ENCODE data around the gene DLD. TPM values are rescaled to one million over a fixed set of nuclear protein-coding genes. Genes with fewer than 3 reads are reported as not detected.

The DLD gene
- total RNA-seq, 4 donors from 2014 or later = 79.3 to 246 (median 148) TPM

DNA sequence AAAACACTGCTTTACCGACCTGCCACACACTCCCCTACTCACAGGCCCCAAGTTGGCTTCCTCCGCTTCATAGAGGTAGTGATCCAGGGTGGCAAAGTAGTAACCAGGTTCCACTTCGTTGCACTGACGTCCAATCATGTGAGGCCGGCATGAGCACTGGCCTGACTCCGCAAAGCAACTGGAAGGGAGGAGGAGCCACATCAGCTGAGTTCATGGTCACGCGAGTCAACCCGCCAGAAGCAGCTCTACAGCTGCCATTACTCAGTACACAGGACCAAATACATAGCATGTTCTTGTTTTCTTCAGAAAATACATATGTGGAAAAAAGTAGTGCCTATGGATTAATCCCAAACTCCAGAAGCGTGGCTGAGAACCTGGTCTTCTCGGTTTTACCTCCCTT, 73.5 kb downstream of the DLD start:
- Histone ChIP-seq H3K9me3 (no peaks in the 10 kb centered on the region), H3K27ac (peak overlapping the region in 3 of 4 donors; percentile 22 to 39 (median 37)), H3K27me3 (no peaks in the 10 kb centered on the region), H3K4me3 (no peak overlapping the region), H3K4me1 (peaks cover 1 to 47% (median 20%) of the 10 kb centered on the region in 3 donors), H3K36me3 (peaks cover 0 to 65% of the 10 kb centered on the region in 2 donors)
- WGBS, 2 donors (ENCODE audit: low coverage in 1 of 2) = 95 to 100% methylated on average over 1 to 7 of the region's 11 CpGs
- ATAC-seq = no peak
- TF ChIP-seq, protein P1, sequence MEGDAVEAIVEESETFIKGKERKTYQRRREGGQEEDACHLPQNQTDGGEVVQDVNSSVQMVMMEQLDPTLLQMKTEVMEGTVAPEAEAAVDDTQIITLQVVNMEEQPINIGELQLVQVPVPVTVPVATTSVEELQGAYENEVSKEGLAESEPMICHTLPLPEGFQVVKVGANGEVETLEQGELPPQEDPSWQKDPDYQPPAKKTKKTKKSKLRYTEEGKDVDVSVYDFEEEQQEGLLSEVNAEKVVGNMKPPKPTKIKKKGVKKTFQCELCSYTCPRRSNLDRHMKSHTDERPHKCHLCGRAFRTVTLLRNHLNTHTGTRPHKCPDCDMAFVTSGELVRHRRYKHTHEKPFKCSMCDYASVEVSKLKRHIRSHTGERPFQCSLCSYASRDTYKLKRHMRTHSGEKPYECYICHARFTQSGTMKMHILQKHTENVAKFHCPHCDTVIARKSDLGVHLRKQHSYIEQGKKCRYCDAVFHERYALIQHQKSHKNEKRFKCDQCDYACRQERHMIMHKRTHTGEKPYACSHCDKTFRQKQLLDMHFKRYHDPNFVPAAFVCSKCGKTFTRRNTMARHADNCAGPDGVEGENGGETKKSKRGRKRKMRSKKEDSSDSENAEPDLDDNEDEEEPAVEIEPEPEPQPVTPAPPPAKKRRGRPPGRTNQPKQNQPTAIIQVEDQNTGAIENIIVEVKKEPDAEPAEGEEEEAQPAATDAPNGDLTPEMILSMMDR (IDR thresholded peaks at IDR 0.05) = no peak
- no peak for TF ChIP-seq POLR2AphosphoS5 (IDR thresholded peaks at IDR 0.05)
- no peak for TF ChIP-seq POLR2A (IDR thresholded peaks at IDR 0.05)
- TF ChIP-seq EP300 (IDR thresholded peaks at IDR 0.05) = no peak

- Histone ChIP-seq H3K27me3 (no peaks in the 10 kb centered on the region), H3K4me3 (no peak overlapping the region), H3K36me3 (peaks cover 0 to 51% of the 10 kb centered on the region in 2 donors), H3K9me3 (no peaks in the 10 kb centered on the region), H3K27ac (peak overlapping the region in 3 of 4 donors; percentile 39 to 82 (median 66)), H3K4me1 (peaks cover 8 to 47% (median 12%) of the 10 kb centered on the region in 3 donors)
- 43 to 100% methylated on average over 1 to 3 of the region's 4 CpGs for WGBS, 2 donors (ENCODE audit: low coverage in 1 of 2)
- peak; percentile 8 for ATAC-seq
- TF ChIP-seq POLR2A (IDR thresholded peaks at IDR 0.05) (no peak), EP300 (IDR thresholded peaks at IDR 0.05) (no peak)
Observed at GRCh38 chr7:107966711-107967110, 75.7 kb downstream of the DLD start.

DNA sequence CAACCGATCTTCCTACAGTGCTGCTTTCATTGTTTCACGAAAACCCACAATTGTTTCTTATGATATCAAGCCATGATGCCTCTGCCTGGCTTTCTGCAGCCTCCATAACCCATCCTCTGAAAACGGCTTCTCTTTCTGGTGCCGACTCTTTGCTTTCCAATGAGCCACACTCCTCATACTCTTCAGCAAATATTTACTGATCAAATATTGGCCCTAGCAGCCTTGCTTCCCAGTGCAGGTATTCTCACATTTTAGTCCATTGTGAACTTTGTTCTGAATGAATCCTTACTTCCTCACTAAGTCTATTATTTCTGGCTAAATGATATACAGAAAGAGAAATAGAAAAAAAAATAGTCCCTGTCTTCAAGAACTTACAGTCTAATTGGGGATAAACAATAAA, 76.4 kb downstream of the DLD start:
- Histone ChIP-seq H3K4me3 (no peak overlapping the region), H3K27me3 (no peaks in the 10 kb centered on the region), H3K36me3 (peaks cover 0 to 45% of the 10 kb centered on the region in 2 donors), H3K9me3 (no peaks in the 10 kb centered on the region), H3K27ac (peak overlapping the region in 3 of 4 donors; percentile 39 to 82 (median 66)), H3K4me1 (peaks cover 8 to 47% (median 11%) of the 10 kb centered on the region in 3 donors)
- 86 to 88% methylated on average over 2 to 4 of the region's 4 CpGs for WGBS, 2 donors (ENCODE audit: low coverage in 1 of 2)
- no peak for ATAC-seq
- no peak for TF ChIP-seq POLR2A (IDR thresholded peaks at IDR 0.05)
- no peak for TF ChIP-seq POLR2AphosphoS5 (IDR thresholded peaks at IDR 0.05)
- TF ChIP-seq, protein P1 (IDR thresholded peaks at IDR 0.05) = no peak
- TF ChIP-seq EP300 (IDR thresholded peaks at IDR 0.05) = no peak

GRCh38 chr7:107968449-107968848, 77.5 kb downstream of the DLD start:
- peaks cover 13 to 58% (median 16%) of the 10 kb centered on the region in 3 donors for H3K4me1 ChIP-seq
- no peak overlapping the region for H3K4me3 ChIP-seq
- peaks cover 0 to 45% of the 10 kb centered on the region in 2 donors for H3K36me3 ChIP-seq
- ATAC-seq = no peak
- H3K27ac ChIP-seq = peak overlapping the region in 3 of 4 donors; percentile 9 to 82 (median 21)
- no peaks in the 10 kb centered on the region for H3K9me3 ChIP-seq
- WGBS, 2 donors (ENCODE audit: low coverage in 1 of 2) = 76 to 83% methylated on average over 3 of the region's 3 CpGs
- H3K27me3 ChIP-seq = no peaks in the 10 kb centered on the region
- TF ChIP-seq, protein P1 (IDR thresholded peaks at IDR 0.05) = no peak
- TF ChIP-seq POLR2A (IDR thresholded peaks at IDR 0.05) = no peak
- TF ChIP-seq EP300 (IDR thresholded peaks at IDR 0.05) = no peak
- no peak for TF ChIP-seq POLR2AphosphoS5 (IDR thresholded peaks at IDR 0.05)

GRCh38 chr7:107969856-107970255, 78.9 kb downstream of the DLD start:
- TF ChIP-seq EP300 (IDR thresholded peaks at IDR 0.05) (no peak), POLR2AphosphoS5 (IDR thresholded peaks at IDR 0.05) (no peak), POLR2A (IDR thresholded peaks at IDR 0.05) (no peak)
- TF ChIP-seq, protein P1 (IDR thresholded peaks at IDR 0.05) = no peak
- WGBS, 2 donors (ENCODE audit: low coverage in 1 of 2) = 41 to 45% methylated on average over 6 of the region's 6 CpGs
- Histone ChIP-seq H3K9me3 (no peaks in the 10 kb centered on the region), H3K36me3 (peaks cover 0 to 43% of the 10 kb centered on the region in 2 donors), H3K27me3 (no peaks in the 10 kb centered on the region), H3K27ac (peak overlapping the region in 3 of 4 donors; percentile 30 to 82 (median 80)), H3K4me1 (peaks cover 16 to 64% (median 17%) of the 10 kb centered on the region in 3 donors), H3K4me3 (no peak overlapping the region)
- ATAC-seq = no peak

Other genes starting within 250 kb of the DLD start
- gene SLC26A4, start 230.4 kb upstream of the DLD start, total RNA-seq = 1 to 10 TPM in 2 of 4 donors, under 1 TPM in 2; 0.42 to 6.1 (median 1.4) TPM
- gene CBLL1, start 147.0 kb upstream of the DLD start, total RNA-seq = 10 to 100 TPM; 42.8 to 65.8 (median 53.8) TPM
- 10 to 100 TPM in 2 of 4 donors, 1 to 10 TPM in 1, under 1 TPM in 1; 0.81 to 13.1 (median 8.6) TPM for gene SLC26A3, start 88.0 kb upstream of the DLD start, total RNA-seq
- 100 to 1,000 TPM; 130 to 193 (median 179) TPM for gene LAMB1, start 112.0 kb downstream of the DLD start, total RNA-seq
- gene LAMB4, start 239.2 kb downstream of the DLD start, total RNA-seq = under 1 TPM in 2 of 4 donors, not detected in 2; 0.23 to 0.82 TPM